Prostate gland (tissue), 2 donors: ENCODE data around the gene STAC2. TPM values are rescaled to one million over a fixed set of nuclear protein-coding genes. Genes with fewer than 3 reads are reported as not detected.
A peak's percentile ranks its signal among the peaks of the same experiment; 100 is the strongest.

ENCODE experiments used
- DNase-seq: peaks from one replicate; pipeline ENCODE4 v3.0.0-alpha.2; 2019; ENCODE audit warnings: low spot score
- H3K27ac ChIP-seq, 2 donors: fragments of 200-600 bp; sonication (generic); 2 replicates each; pipeline ENCODE4 v1.5.1; 2017 to 2019
- H3K27me3 ChIP-seq: fragments of 200-600 bp; sonication (generic); replicated peaks from 2 replicates; pipeline ENCODE4 v1.5.1; 2019; ENCODE audit not compliant: insufficient read depth
- H3K36me3 ChIP-seq, 2 donors: fragments of 200-600 bp; sonication (generic); 1 replicate in 1 of 2; 2 replicates in 1 of 2; pipeline versions ENCODE4 v1.5.1 to v1.8.1; 2017 to 2019
- H3K4me1 ChIP-seq: fragments of 200-600 bp; sonication (generic); replicated peaks from 2 replicates; pipeline ENCODE4 v1.5.1; 2019
- H3K4me3 ChIP-seq, 2 donors: fragments of 200-600 bp; sonication (generic); 2 replicates each; pipeline ENCODE4 v1.5.1; 2017 to 2019
- H3K9me3 ChIP-seq: fragments of 200-600 bp; sonication (generic); 2 replicates; pipeline ENCODE4 v1.5.1; 2017
- POLR2A ChIP-seq: fragments of 450-650 bp; IDR thresholded peaks from one replicate; pipeline ENCODE4 v1.6.1; 2016; ENCODE audit warnings: antibody characterized with exemption, mild to moderate bottlenecking
- POLR2AphosphoS5 ChIP-seq: sonication (generic); formaldehyde crosslinking; IDR thresholded peaks from one replicate; pipeline ENCODE4 v1.6.1; 2017; ENCODE audit warnings: antibody characterized with exemption
- WGBS: methylation state at CpG from one replicate; pipeline ENCODE4 v1.1.5; 2018; 5-methylcytosine and 5-hydroxymethylcytosine counted together
- intact Hi-C: fragments of 100-400 bp; cut with DNase I; formaldehyde crosslinking; loops from one replicate; pipeline ENCODE4 v1.14.2; 2022
- total RNA-seq, 2 donors: library from RNA; depleted of rRNA; stranded (reverse); fragments of >200 nt; gene quantifications; one replicate each; pipeline ENCODE4 v1.1.0, GENCODE V29; 2016
- TF ChIP-seq, protein P1 (sequence below), 4 experiments: fragments of 200-600 bp in 2 of 4; fragments of 450-650 bp in 2 of 4; sonication (generic) in 2 of 4; IDR thresholded peaks; 1 replicate in 3 of 4; 2 replicates in 1 of 4; pipeline ENCODE4 v1.5.1; 2016 to 2019; ENCODE audit warnings: antibody characterized with exemption in 4 of 4, mild to moderate bottlenecking in 2 of 4, moderate library complexity in 2 of 4

STAC2 gene
- total RNA-seq, 2 donors from 2014 or later = 3.9 to 4.8 TPM

- 42% methylated on average over 8 of the region's 8 CpGs for whole genome bisulfite sequencing
- H3K9me3 ChIP-seq = no peaks in the 10 kb centered on the region
- no peak overlapping the region for H3K4me3 ChIP-seq
- peak; percentile 65 for TF ChIP-seq POLR2AphosphoS5
- TF ChIP-seq, protein P1, sequence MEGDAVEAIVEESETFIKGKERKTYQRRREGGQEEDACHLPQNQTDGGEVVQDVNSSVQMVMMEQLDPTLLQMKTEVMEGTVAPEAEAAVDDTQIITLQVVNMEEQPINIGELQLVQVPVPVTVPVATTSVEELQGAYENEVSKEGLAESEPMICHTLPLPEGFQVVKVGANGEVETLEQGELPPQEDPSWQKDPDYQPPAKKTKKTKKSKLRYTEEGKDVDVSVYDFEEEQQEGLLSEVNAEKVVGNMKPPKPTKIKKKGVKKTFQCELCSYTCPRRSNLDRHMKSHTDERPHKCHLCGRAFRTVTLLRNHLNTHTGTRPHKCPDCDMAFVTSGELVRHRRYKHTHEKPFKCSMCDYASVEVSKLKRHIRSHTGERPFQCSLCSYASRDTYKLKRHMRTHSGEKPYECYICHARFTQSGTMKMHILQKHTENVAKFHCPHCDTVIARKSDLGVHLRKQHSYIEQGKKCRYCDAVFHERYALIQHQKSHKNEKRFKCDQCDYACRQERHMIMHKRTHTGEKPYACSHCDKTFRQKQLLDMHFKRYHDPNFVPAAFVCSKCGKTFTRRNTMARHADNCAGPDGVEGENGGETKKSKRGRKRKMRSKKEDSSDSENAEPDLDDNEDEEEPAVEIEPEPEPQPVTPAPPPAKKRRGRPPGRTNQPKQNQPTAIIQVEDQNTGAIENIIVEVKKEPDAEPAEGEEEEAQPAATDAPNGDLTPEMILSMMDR (IDR thresholded peaks at IDR 0.05) = no peak
- H3K27ac ChIP-seq = peak overlapping the region in 1 of 2 donors; percentile 22
- intact Hi-C loops = no loop called here
- peak; percentile 60 for DNase-seq
- no peaks in the 10 kb centered on the region for H3K36me3 ChIP-seq
- H3K27me3 ChIP-seq = no peaks in the 10 kb centered on the region
- H3K4me1 ChIP-seq = no peaks in the 10 kb centered on the region
Observed at GRCh38 chr17:39219647-39220154, 6.0 kb downstream of the STAC2 start.

DNA sequence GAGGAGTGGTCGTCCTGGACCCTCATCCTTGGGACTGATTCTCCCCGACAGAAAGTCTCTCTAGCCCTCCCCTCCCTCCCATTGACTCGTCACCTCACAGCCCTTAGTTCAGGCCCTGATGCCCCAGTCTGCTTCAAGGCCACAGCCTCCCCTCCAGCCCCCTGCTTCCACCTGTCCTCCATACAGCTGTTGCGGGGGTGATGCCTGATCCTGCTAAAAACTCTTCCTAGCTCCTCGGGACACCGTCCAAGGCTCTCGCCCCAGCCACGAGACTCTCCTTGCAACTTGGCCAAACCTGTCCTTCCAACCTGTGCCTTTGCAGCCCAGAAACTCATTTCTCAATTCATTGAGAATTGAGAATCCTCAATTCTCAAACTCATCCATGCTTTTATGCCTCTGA, 6.8 kb downstream of the STAC2 start:
- no peak for TF ChIP-seq POLR2A
- no peaks in the 10 kb centered on the region for H3K4me1 ChIP-seq
- no peaks in the 10 kb centered on the region for H3K9me3 ChIP-seq
- no peaks in the 10 kb centered on the region for H3K36me3 ChIP-seq
- intact Hi-C loops = no loop called here
- WGBS = 55% methylated on average over 8 of the region's 8 CpGs
- H3K27ac ChIP-seq = no peak overlapping the region
- DNase-seq = no peak
- H3K4me3 ChIP-seq = no peak overlapping the region
- no peaks in the 10 kb centered on the region for H3K27me3 ChIP-seq

GRCh38 chr17:39217734-39218369, 7.9 kb downstream of the STAC2 start:
- Histone ChIP-seq H3K27me3 (no peaks in the 10 kb centered on the region), H3K4me3 (no peak overlapping the region), H3K27ac (no peak overlapping the region), H3K36me3 (no peaks in the 10 kb centered on the region), H3K9me3 (no peaks in the 10 kb centered on the region), H3K4me1 (no peaks in the 10 kb centered on the region)
- intact Hi-C loops = no loop called here
- 34% methylated on average over 24 of the region's 24 CpGs for WGBS
- no peak for DNase-seq
- TF ChIP-seq, protein P1 (IDR thresholded peaks at IDR 0.05) = no peak
- TF ChIP-seq POLR2AphosphoS5 (no peak), POLR2A (no peak)

GRCh38 chr17:39213852-39214251, 11.9 kb downstream of the STAC2 start:
- no peak for DNase-seq
- TF ChIP-seq, protein P1 (IDR thresholded peaks at IDR 0.05) = no peak
- TF ChIP-seq POLR2A = no peak
- TF ChIP-seq POLR2AphosphoS5 = no peak
- WGBS = 87% methylated on average over 9 of the region's 9 CpGs
- Histone ChIP-seq H3K4me3 (no peak overlapping the region), H3K9me3 (no peaks in the 10 kb centered on the region), H3K4me1 (peaks cover 14% of the 10 kb centered on the region), H3K36me3 (no peaks in the 10 kb centered on the region), H3K27me3 (no peaks in the 10 kb centered on the region), H3K27ac (no peak overlapping the region)
- intact Hi-C loops = no loop called here

DNA sequence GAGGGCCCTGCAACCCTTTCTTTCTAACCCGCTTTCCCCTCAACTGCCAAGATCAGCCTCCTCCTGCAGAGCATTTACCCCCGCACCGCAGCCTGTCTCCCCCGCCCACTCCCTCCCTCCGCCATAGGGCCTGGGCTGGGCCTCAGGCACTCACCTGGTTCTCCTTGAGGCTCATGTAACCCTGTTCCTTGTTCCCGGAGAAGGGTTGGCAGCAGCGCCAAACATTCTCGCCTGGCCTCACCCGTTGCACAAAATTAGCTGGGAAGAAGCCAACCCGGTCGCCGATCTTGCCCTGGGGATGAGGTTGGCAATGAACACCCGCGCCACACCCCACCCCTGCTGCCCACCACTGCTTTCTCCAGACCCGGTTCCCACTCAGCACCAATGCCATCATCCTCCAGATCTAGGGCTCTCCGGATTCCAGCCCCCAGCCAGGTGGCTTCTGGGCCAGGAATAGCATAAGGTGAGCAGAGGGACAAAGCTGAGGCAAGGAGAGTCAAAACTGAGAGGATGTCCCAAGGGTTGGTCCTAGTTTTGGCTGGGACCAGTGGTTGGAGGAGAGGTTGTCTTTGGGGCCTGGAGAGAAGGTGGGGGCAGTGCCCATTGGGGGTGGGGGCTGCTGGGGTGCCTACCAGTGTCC, 12.8 kb downstream of the STAC2 start:
- Histone ChIP-seq H3K36me3 (no peaks in the 10 kb centered on the region), H3K4me1 (peaks cover 17% of the 10 kb centered on the region), H3K9me3 (no peaks in the 10 kb centered on the region), H3K4me3 (no peak overlapping the region), H3K27ac (peak overlapping the region; percentile 4 to 36), H3K27me3 (no peaks in the 10 kb centered on the region)
- TF ChIP-seq POLR2A (no peak), POLR2AphosphoS5 (peak; percentile 82)
- TF ChIP-seq, protein P1 (IDR thresholded peaks at IDR 0.05) = no peak
- WGBS = 41% methylated on average over 16 of the region's 16 CpGs
- peak; percentile 82 for DNase-seq
- intact Hi-C loops = no loop called here
